HUES48 (cell line): ENCODE measurements around the gene ZNF679.
"Not testable (repeated sequence)": the region's sequence is repeated elsewhere in the genome, so short reads cannot be mapped to it uniquely, and the experiment has no call there.

Source experiments
- H3K27ac ChIP-seq: one replicate; pipeline ENCODE4 v1.7.0; 2013; ENCODE audit warnings: low read depth, low read length, inconsistent platforms
- H3K27me3 ChIP-seq: 2 replicates; pipeline ENCODE4 v1.6.1; 2013; ENCODE audit warnings: mild to moderate bottlenecking, low read length; ENCODE audit not compliant: control insufficient read depth, insufficient read depth
- H3K36me3 ChIP-seq: 2 replicates; pipeline ENCODE4 v1.6.1; 2013; ENCODE audit warnings: low read length; ENCODE audit not compliant: control insufficient read depth, insufficient read depth
- H3K4me1 ChIP-seq: 2 replicates; pipeline ENCODE4 v1.6.1; 2013; ENCODE audit warnings: mild to moderate bottlenecking, low read length; ENCODE audit not compliant: control insufficient read depth, insufficient read depth
- H3K4me3 ChIP-seq: 2 replicates; pipeline ENCODE4 v1.5.1; 2013; ENCODE audit warnings: mild to moderate bottlenecking, low read depth, low read length
- H3K9ac ChIP-seq: 2 replicates; pipeline ENCODE4 v1.6.1; 2013; ENCODE audit warnings: mild to moderate bottlenecking, low read depth, low read length, moderate library complexity
- H3K9me3 ChIP-seq: 2 replicates; pipeline ENCODE4 v1.6.1; 2013; ENCODE audit warnings: low read length; ENCODE audit not compliant: control insufficient read depth, insufficient read depth

The ZNF679 gene

DNA sequence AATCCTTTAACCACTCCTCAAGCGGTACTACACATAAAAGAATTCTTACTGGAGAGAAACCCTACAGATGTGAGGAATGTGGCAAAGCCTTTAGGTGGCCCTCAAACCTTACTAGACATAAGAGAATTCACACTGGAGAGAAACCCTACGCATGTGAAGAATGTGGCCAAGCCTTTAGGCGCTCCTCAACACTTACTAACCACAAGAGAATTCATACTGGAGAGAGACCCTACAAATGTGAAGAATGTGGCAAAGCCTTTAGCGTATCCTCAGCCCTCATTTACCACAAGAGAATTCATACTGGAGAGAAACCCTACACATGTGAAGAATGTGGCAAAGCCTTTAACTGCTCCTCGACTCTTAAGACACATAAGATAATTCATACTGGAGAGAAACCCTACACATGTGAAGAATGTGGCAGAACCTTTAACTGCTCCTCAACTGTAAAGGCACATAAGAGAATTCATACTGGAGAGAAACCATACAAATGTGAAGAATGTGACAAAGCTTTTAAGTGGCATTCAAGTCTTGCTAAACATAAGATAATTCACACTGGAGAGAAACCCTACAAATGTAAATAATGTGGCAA, 8.5 kb upstream of the ZNF679 start:
- not testable (repeated sequence) for H3K9ac ChIP-seq, H3K4me1 ChIP-seq, H3K27me3 ChIP-seq, H3K27ac ChIP-seq, H3K36me3 ChIP-seq, H3K4me3 ChIP-seq
- peaks cover 76% of the 10 kb centered on the region for H3K9me3 ChIP-seq

DNA sequence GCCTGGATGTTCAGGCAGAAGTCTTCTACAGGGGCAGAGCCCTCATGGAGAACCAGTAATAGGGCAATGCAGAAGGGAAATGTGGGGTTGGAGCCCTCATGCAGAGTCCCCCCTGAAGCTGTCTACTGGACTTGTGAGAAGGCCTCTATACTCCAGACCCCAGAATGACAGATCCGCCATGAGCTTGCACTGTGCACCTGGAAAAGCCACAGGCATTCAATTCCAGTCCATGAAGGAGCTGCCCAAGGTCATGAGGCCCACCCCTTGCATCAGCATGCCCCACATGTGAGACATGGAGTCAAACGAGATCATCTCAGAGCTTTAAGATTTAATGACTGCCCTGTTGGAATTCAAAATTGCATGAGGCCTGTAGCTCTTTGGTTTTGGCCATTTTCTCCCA, 4.9 kb upstream of the ZNF679 start:
- Histone ChIP-seq H3K9me3 (peaks cover 86% of the 10 kb centered on the region), H3K36me3 (no peaks in the 10 kb centered on the region), H3K27ac (no peak overlapping the region), H3K4me1 (no peaks in the 10 kb centered on the region), H3K9ac (no peak overlapping the region), H3K27me3 (no peaks in the 10 kb centered on the region), H3K4me3 (no peak overlapping the region)

DNA sequence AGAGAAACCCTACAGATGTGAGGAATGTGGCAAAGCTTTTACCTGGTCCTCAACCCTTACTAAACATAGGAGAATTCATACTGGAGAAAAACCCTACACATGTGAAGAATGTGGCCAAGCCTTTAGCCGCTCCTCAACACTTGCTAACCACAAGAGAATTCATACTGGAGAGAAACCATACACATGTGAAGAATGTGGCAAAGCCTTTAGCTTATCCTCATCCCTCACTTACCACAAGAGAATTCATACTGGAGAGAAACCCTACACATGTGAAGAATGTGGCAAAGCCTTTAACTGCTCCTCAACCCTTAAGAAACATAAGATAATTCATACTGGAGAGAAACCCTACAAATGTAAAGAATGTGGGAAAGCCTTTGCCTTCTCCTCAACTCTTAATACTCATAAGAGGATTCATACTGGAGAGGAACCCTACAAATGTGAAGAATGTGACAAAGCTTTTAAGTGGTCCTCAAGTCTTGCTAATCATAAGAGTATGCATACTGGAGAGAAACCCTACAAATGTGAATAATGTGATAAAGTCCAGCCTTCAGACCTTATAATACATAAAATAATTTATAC, 38.2 kb downstream of the ZNF679 start:
- H3K4me3 ChIP-seq = no peak overlapping the region
- H3K27me3 ChIP-seq = no peaks in the 10 kb centered on the region
- H3K27ac ChIP-seq = no peak overlapping the region
- no peaks in the 10 kb centered on the region for H3K4me1 ChIP-seq
- peaks cover 72% of the 10 kb centered on the region for H3K9me3 ChIP-seq
- no peaks in the 10 kb centered on the region for H3K36me3 ChIP-seq
- no peak overlapping the region for H3K9ac ChIP-seq

- H3K4me1 ChIP-seq = no peaks in the 10 kb centered on the region
- peaks cover 72% of the 10 kb centered on the region for H3K9me3 ChIP-seq
- H3K36me3 ChIP-seq = no peaks in the 10 kb centered on the region
- no peak overlapping the region for H3K9ac ChIP-seq
- H3K4me3 ChIP-seq = no peak overlapping the region
- H3K27ac ChIP-seq = no peak overlapping the region
- H3K27me3 ChIP-seq = no peaks in the 10 kb centered on the region
Observed at GRCh38 chr7:64277630-64278029, 49.4 kb downstream of the ZNF679 start.

GRCh38 chr7:64294701-64295420, 66.6 kb downstream of the ZNF679 start:
- H3K9ac ChIP-seq = no peak overlapping the region
- no peak overlapping the region for H3K4me3 ChIP-seq
- no peaks in the 10 kb centered on the region for H3K36me3 ChIP-seq
- peaks cover 82% of the 10 kb centered on the region for H3K9me3 ChIP-seq
- no peaks in the 10 kb centered on the region for H3K27me3 ChIP-seq
- H3K4me1 ChIP-seq = no peaks in the 10 kb centered on the region
- no peak overlapping the region for H3K27ac ChIP-seq

GRCh38 chr7:64297418-64297817, 69.1 kb downstream of the ZNF679 start:
- not testable (repeated sequence) for H3K36me3 ChIP-seq, H3K4me1 ChIP-seq, H3K27me3 ChIP-seq, H3K27ac ChIP-seq, H3K4me3 ChIP-seq, H3K9ac ChIP-seq
- peaks cover 84% of the 10 kb centered on the region for H3K9me3 ChIP-seq

GRCh38 chr7:64300641-64301405, 72.5 kb downstream of the ZNF679 start:
- no peaks in the 10 kb centered on the region for H3K27me3 ChIP-seq
- no peaks in the 10 kb centered on the region for H3K36me3 ChIP-seq
- H3K27ac ChIP-seq = no peak overlapping the region
- no peak overlapping the region for H3K9ac ChIP-seq
- no peaks in the 10 kb centered on the region for H3K4me1 ChIP-seq
- H3K4me3 ChIP-seq = no peak overlapping the region
- H3K9me3 ChIP-seq = peaks cover 83% of the 10 kb centered on the region

DNA sequence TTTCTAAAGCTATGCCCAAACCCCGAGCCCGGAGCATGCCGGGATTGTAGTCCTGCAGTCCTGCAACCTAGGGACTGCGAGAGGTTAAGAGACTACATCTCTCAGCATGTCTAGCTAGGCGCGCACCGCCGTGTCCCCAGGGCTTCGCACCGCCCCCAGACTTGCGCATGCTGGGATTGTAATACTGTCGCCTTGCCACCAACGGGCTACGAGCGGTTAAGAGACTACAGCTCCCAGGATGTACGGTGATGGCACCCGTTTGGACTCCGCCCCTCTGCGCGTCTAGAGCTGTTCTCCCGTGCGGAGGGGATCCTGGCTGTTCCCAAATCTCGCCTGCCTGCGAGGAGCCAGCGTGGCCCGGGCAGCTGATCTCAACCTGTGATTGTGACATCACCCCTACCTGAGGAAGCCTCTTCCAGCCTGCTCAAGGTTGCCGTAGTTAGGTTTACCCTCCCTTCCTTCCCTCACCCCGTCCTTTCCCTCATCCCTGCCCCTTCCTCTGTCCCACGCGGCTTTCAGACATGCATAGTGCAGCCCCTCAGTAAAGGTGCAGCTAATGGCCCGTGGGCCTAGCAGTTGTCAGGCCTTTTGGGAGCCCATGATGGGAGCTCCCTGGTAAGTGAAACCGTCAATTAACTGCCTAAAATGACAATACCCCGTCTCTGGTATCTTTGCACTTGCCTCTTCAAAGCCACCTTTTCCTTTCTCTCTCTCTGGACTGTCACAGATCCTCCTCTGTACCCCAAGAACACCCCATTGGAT, 79.2 kb downstream of the ZNF679 start:
- H3K4me1 ChIP-seq = no peaks in the 10 kb centered on the region
- peak overlapping the region; percentile 55 for H3K9ac ChIP-seq
- H3K36me3 ChIP-seq = no peaks in the 10 kb centered on the region
- no peaks in the 10 kb centered on the region for H3K27me3 ChIP-seq
- no peak overlapping the region for H3K27ac ChIP-seq
- H3K4me3 ChIP-seq = peak overlapping the region; percentile 61
- peaks cover 67% of the 10 kb centered on the region for H3K9me3 ChIP-seq

GRCh38 chr7:64308016-64308270, 79.7 kb downstream of the ZNF679 start:
- Histone ChIP-seq H3K4me3 (peak overlapping the region; percentile 61), H3K27ac (no peak overlapping the region), H3K9me3 (peaks cover 67% of the 10 kb centered on the region), H3K36me3 (no peaks in the 10 kb centered on the region), H3K4me1 (no peaks in the 10 kb centered on the region), H3K9ac (peak overlapping the region; percentile 55; the same call in 1 of the 2 replicates), H3K27me3 (no peaks in the 10 kb centered on the region)

DNA sequence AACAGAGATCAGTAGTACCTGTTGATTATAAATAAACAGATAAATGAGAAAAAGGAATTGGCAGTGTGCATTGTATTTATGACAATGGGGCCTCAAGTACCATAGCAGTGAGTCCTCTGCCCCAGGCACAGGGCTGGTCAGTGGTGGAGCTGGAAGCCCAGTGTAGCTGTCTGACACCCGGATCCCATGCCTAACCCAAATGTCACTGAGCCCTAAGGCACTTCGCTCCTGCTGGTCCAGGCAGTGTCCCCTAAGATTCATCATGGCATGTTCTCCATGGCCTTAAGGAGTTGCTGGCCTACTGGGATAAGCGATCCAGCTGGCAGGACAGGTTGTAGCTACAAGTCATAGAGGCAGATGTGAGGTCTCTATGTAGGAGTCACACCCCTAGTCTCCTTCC, 82.2 kb downstream of the ZNF679 start:
- Histone ChIP-seq H3K4me1 (no peaks in the 10 kb centered on the region), H3K27me3 (no peaks in the 10 kb centered on the region), H3K4me3 (no peak overlapping the region), H3K27ac (no peak overlapping the region), H3K9me3 (peaks cover 65% of the 10 kb centered on the region), H3K36me3 (no peaks in the 10 kb centered on the region), H3K9ac (no peak overlapping the region)
